Calu3 (cell line): ENCODE measurements around the gene DDX54. TPM values are rescaled to one million over a fixed set of nuclear protein-coding genes. Genes with fewer than 3 reads are reported as not detected.

Experiments
- BruUV-seq: library from RNA; stranded (reverse); fragments of 400-500 nt; replicated peaks from 2 replicates; lab custom pipeline; 2021; lab: Mats Ljungman, UMichigan
- CTCF ChIA-PET: fragments of 300-600 bp; sonication (Branson Sonifier 250); formaldehyde crosslinking; loops from one replicate; lab custom pipeline; 2022; ENCODE audit warnings: antibody characterized with exemption; lab: Charles Lee
- DNase-seq: peaks from one replicate; pipeline ENCODE4 v3.0.0; 2022
- H3K27ac Mint-ChIP-seq: one replicate; pipeline ENCODE4 v1.8.0; 2022; ENCODE audit warnings: mixed read lengths; ENCODE audit not compliant: unreplicated experiment
- H3K27me3 Mint-ChIP-seq: one replicate; pipeline ENCODE4 v1.8.0; 2022; ENCODE audit warnings: mixed read lengths; ENCODE audit not compliant: unreplicated experiment
- H3K36me3 Mint-ChIP-seq: one replicate; pipeline ENCODE4 v1.8.0; 2022; ENCODE audit warnings: mild to moderate bottlenecking, moderate library complexity, mixed read lengths; ENCODE audit not compliant: insufficient read depth, unreplicated experiment
- H3K4me1 Mint-ChIP-seq: one replicate; pipeline ENCODE4 v1.8.0; 2022; ENCODE audit warnings: mild to moderate bottlenecking, low read depth, mixed read lengths; ENCODE audit not compliant: unreplicated experiment
- H3K4me3 Mint-ChIP-seq: one replicate; pipeline ENCODE4 v1.8.0; 2022; ENCODE audit warnings: mild to moderate bottlenecking, low read depth, moderate library complexity, mixed read lengths; ENCODE audit not compliant: unreplicated experiment
- H3K9me3 Mint-ChIP-seq: one replicate; pipeline ENCODE4 v1.8.0; 2022; ENCODE audit warnings: low read depth, mixed read lengths; ENCODE audit not compliant: unreplicated experiment
- CTCF ChIP-seq: fragments of 200-600 bp; IDR thresholded peaks from one replicate; pipeline ENCODE4 v1.8.0; 2022; ENCODE audit warnings: antibody characterized with exemption; ENCODE audit not compliant: unreplicated experiment
- intact Hi-C: fragments of 100-400 bp; cut with micrococcal nuclease; formaldehyde crosslinking; loops from one replicate; pipeline ENCODE4 v1.10.0; 2022; ENCODE audit not compliant: unreplicated experiment
- microRNA-seq: library from miRNA; unstranded; fragments of <30 nt; microRNA quantifications from one replicate; pipeline ENCODE4 v1.2.0, GENCODE V29; 2022
- total RNA-seq: library from RNA; stranded (reverse); gene quantifications from 2 replicates; pipeline ENCODE4 v1.2.3, GENCODE V29; 2022

Gene DDX54
- total RNA-seq, 1 experiment from 2014 or later = 104 TPM

- BruUV-seq = no TSS peak
- Mint-ChIP-seq H3K4me3 (no peak overlapping the region), H3K27me3 (no peaks in the 10 kb centered on the region), H3K9me3 (no peaks in the 10 kb centered on the region), H3K4me1 (no peaks in the 10 kb centered on the region), H3K27ac (no peak overlapping the region), H3K36me3 (peaks cover 80% of the 10 kb centered on the region)
- CTCF ChIA-PET = interaction anchor here (0.7 kb wide), 1 partner anchor 1786 kb away, joined by 3 read pairs; no protein-coding TSS in a partner anchor
- no peak for DNase-seq
- intact Hi-C loops = no loop called here
- TF ChIP-seq CTCF = no peak
Observed at GRCh38 chr12:113108308-113108707, 77.0 kb downstream of the DDX54 start.

Small RNA genes lying within 50 kb of the gene (microRNA-seq; reads per million reads assigned to microRNA genes)
- 2.5 reads per million for gene MIR7106

Other genes starting within 250 kb of the DDX54 start
- gene OAS3, start 247.0 kb downstream of the DDX54 start, total RNA-seq = 159 and 326 TPM in 2 replicates
- gene OAS2, start 207.0 kb downstream of the DDX54 start, total RNA-seq = 58.1 and 211 TPM in 2 replicates
- gene DTX1, start 128.7 kb downstream of the DDX54 start, total RNA-seq = 0.17 TPM in 1 of 2 replicates, not detected in the other
- 59.7 and 85.9 TPM in 2 replicates for gene RASAL1, start 49.7 kb downstream of the DDX54 start, total RNA-seq
- 2.3 and 3.2 TPM in 2 replicates for gene CFAP73, start 35.8 kb downstream of the DDX54 start, total RNA-seq
- 27.4 and 28.4 TPM in 2 replicates for gene RITA1, start 243 bp upstream of the DDX54 start, total RNA-seq
- 83.0 and 91.1 TPM in 2 replicates for gene TPCN1, start 36.0 kb upstream of the DDX54 start, total RNA-seq
- 22.8 and 23.8 TPM in 2 replicates for gene SLC8B1, start 149.6 kb upstream of the DDX54 start, total RNA-seq
- gene PLBD2, start 173.1 kb upstream of the DDX54 start, total RNA-seq = 31.5 and 36.4 TPM in 2 replicates
- 0.26 TPM in 1 of 2 replicates, not detected in the other for gene SDS, start 218.4 kb upstream of the DDX54 start, total RNA-seq
- gene SDSL, start 236.9 kb upstream of the DDX54 start, total RNA-seq = 19.9 and 25.5 TPM in 2 replicates